Pulmonary artery endothelial cell (primary cell): ENCODE measurements around the gene WNT6. TPM values are rescaled to one million over a fixed set of nuclear protein-coding genes. Genes with fewer than 3 reads are reported as not detected.
A peak's percentile ranks its signal among the peaks of the same experiment; 100 is the strongest.

Experiments
- DNase-seq: peaks from one replicate; pipeline ENCODE4 v3.0.0-alpha.2; 2011; ENCODE audit warnings: low read depth, low spot score
- total RNA-seq: library from RNA; depleted of rRNA; stranded (reverse); fragments of >200 nt; gene quantifications from 2 replicates; pipeline ENCODE4 v1.2.3, GENCODE V29; 2014

WNT6 gene
- total RNA-seq, 1 donor from 2014 or later, result not detected

DNA sequence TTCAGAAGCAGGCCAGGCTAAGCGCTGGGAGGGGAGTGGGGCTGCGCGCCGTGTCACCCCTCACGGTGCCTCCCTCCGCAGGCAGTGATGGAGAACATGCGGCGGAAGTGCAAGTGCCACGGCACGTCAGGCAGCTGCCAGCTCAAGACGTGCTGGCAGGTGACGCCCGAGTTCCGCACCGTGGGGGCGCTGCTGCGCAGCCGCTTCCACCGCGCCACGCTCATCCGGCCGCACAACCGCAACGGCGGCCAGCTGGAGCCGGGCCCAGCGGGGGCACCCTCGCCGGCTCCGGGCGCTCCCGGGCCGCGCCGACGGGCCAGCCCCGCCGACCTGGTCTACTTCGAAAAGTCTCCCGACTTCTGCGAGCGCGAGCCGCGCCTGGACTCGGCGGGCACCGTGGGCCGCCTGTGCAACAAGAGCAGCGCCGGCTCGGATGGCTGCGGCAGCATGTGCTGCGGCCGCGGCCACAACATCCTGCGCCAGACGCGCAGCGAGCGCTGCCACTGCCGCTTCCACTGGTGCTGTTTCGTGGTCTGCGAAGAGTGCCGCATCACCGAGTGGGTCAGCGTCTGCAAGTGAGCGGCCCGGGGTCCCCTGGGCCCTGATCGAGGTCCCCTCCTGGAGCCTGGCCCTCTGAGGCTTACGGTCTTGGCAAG, 33.2 kb downstream of the WNT6 start:
- no peak for DNase-seq

GRCh38 chr2:218893349-218894150, 33.9 kb downstream of the WNT6 start:
- no peak for DNase-seq

- DNase-seq, result no peak
Observed at GRCh38 chr2:218894151-218894879, 34.7 kb downstream of the WNT6 start.

DNA sequence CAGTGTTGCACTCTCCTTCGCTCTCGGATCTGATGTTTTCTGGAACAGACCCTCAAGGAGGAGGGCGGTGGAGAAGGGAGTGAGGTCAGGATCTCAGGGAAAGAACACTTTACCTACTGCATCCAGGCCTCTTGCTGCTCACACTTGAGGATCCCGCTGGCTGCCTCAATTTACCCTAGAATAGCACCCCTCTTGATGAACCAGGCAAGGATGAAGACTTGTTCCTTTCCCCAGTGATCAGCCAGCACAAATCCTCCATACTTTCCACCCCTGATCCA, 35.2 kb downstream of the WNT6 start:
- no peak for DNase-seq

GRCh38 chr2:218895326-218895725, 35.7 kb downstream of the WNT6 start:
- DNase-seq, result no peak

- DNase-seq, result no peak
Observed at GRCh38 chr2:218895759-218896500, 36.3 kb downstream of the WNT6 start.

- DNase-seq, result no peak
Observed at GRCh38 chr2:218896501-218897393, 37.1 kb downstream of the WNT6 start.

DNA sequence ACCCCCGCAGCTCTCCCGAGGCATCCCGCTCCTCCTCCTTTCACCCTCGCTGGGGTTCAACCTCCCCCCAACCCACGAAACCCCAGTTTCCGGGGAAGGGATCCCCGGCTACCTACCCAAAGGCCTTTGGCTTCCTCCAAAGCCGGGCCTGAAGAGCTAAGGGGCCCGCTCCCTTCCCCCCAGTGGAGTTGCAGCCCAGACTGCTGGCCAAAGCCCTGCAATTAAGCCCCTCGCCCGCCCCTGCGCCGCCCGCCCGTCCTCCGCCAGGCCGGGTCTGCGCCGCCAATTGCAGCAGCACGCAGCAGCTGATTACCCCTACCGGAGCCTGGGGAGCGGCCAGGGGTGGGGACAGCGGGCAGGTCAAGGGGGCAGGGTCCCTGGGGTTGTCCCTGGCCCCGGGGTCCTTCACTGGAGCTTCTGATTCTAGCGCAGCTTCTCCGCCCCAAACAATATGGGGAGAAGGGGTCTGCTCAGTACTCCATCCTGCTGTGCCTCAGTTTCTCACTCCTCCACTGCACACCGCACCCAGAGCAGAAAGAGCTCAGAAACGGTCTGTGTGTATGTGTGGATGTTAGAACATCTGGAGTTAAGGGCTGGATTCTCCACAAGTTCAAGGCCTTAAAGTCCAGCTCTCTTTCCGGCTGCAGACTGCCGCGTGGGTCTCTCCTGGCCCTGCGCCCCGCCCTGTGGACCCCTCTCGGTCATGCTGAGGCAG, 37.9 kb downstream of the WNT6 start:
- no peak for DNase-seq

GRCh38 chr2:218898109-218898878, 38.7 kb downstream of the WNT6 start:
- DNase-seq, result no peak

GRCh38 chr2:218899147-218899546, 39.5 kb downstream of the WNT6 start:
- no peak for DNase-seq

DNA sequence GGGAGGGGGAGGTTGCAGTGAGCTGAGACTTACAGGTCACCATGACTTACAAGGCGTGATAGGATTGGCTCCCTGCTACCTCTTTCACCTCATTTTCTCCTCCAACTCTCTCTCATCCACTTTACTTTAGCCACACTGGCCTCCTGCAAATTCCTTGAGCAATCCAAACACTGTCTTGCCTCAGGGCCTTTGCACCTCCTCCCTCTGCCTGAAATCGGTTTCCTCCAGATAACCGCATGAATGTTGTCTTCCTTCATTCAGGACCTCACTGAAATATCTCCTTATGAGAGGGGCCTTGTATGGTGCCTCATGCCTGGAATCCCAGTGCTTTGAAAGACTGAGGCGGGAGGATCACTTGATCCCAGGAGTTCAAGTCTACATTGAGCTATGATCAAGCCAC, 42.8 kb downstream of the WNT6 start:
- DNase-seq, result no peak

GRCh38 chr2:218904176-218904575, 44.6 kb downstream of the WNT6 start:
- peak; percentile 17 for DNase-seq

- peak; percentile 10 for DNase-seq
Observed at GRCh38 chr2:218908721-218909619, 49.4 kb downstream of the WNT6 start.

- no peak for DNase-seq
Observed at GRCh38 chr2:218910741-218911140, 51.1 kb downstream of the WNT6 start.

GRCh38 chr2:218920504-218920903, 60.9 kb downstream of the WNT6 start:
- no peak for DNase-seq
